ENCODE data around the gene TM9SF4.

Gene TM9SF4

GRCh38 chr20:32193996-32194395, 84.5 kb downstream of the TM9SF4 start:
- TF ChIP-seq, protein P1, sequence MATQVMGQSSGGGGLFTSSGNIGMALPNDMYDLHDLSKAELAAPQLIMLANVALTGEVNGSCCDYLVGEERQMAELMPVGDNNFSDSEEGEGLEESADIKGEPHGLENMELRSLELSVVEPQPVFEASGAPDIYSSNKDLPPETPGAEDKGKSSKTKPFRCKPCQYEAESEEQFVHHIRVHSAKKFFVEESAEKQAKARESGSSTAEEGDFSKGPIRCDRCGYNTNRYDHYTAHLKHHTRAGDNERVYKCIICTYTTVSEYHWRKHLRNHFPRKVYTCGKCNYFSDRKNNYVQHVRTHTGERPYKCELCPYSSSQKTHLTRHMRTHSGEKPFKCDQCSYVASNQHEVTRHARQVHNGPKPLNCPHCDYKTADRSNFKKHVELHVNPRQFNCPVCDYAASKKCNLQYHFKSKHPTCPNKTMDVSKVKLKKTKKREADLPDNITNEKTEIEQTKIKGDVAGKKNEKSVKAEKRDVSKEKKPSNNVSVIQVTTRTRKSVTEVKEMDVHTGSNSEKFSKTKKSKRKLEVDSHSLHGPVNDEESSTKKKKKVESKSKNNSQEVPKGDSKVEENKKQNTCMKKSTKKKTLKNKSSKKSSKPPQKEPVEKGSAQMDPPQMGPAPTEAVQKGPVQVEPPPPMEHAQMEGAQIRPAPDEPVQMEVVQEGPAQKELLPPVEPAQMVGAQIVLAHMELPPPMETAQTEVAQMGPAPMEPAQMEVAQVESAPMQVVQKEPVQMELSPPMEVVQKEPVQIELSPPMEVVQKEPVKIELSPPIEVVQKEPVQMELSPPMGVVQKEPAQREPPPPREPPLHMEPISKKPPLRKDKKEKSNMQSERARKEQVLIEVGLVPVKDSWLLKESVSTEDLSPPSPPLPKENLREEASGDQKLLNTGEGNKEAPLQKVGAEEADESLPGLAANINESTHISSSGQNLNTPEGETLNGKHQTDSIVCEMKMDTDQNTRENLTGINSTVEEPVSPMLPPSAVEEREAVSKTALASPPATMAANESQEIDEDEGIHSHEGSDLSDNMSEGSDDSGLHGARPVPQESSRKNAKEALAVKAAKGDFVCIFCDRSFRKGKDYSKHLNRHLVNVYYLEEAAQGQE (IDR thresholded peaks at IDR 0.05; ENCODE audit: low read depth): no peak
- no peak for TF ChIP-seq ZBTB7A (IDR thresholded peaks at IDR 0.05; ENCODE audit: low read depth)
- no peak for TF ChIP-seq EP300 (IDR thresholded peaks at IDR 0.05; ENCODE audit: borderline replicate concordance)

- TF ChIP-seq TEAD4 (IDR thresholded peaks at IDR 0.05) (no peak), NFIC (IDR thresholded peaks at IDR 0.05) (no peak), TCF12 (IDR thresholded peaks at IDR 0.05; ENCODE audit: low read depth) (no peak), MAX (IDR thresholded peaks at IDR 0.05) (no peak), YY1 (IDR thresholded peaks at IDR 0.05; ENCODE audit: low read depth) (no peak), TAF1 (IDR thresholded peaks at IDR 0.05; ENCODE audit: low read depth) (no peak), RAD21 (IDR thresholded peaks at IDR 0.05; ENCODE audit: low read depth) (no peak), ZBTB7A (IDR thresholded peaks at IDR 0.05; ENCODE audit: low read depth) (no peak), EP300 (IDR thresholded peaks at IDR 0.05; ENCODE audit: borderline replicate concordance) (no peak), CEBPB (IDR thresholded peaks at IDR 0.05) (no peak), EGR1 (IDR thresholded peaks at IDR 0.05) (no peak), CREB1 (IDR thresholded peaks at IDR 0.05; ENCODE audit: low read depth) (no peak), FOXM1 (IDR thresholded peaks at IDR 0.05; ENCODE audit: borderline replicate concordance, low read depth) (no peak)
- TF ChIP-seq, protein P1 (IDR thresholded peaks at IDR 0.05; ENCODE audit: low read depth): no peak
- TF ChIP-seq, protein P2, sequence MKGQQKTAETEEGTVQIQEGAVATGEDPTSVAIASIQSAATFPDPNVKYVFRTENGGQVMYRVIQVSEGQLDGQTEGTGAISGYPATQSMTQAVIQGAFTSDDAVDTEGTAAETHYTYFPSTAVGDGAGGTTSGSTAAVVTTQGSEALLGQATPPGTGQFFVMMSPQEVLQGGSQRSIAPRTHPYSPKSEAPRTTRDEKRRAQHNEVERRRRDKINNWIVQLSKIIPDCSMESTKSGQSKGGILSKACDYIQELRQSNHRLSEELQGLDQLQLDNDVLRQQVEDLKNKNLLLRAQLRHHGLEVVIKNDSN (IDR thresholded peaks at IDR 0.05): no peak
Measured at GRCh38 chr20:32195581-32195980, 86.1 kb downstream of the TM9SF4 start.

DNA sequence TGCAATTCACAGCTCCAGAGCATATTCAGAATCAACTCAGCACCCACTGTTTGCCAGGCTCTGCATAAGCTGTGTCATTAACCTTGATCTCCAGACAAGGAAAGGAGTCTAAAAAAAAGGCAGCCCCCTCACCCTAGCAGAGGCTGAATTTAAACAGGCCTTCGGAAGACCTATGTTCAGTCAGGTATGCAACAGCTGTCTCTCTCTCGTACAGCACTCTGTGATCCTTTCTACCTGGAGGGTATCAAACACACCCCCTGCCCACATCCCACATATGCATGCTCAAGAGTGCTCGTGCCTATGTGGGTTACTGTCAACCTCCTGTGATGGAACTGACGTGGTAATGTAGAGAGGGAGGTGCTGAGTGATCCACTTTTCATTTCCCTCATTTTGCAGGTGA, 89.5 kb downstream of the TM9SF4 start:
- TF ChIP-seq ZBTB7A (IDR thresholded peaks at IDR 0.05; ENCODE audit: low read depth) (no peak), FOXM1 (IDR thresholded peaks at IDR 0.05; ENCODE audit: borderline replicate concordance, low read depth) (no peak), YY1 (IDR thresholded peaks at IDR 0.05; ENCODE audit: low read depth) (no peak), MAX (IDR thresholded peaks at IDR 0.05) (no peak), NFIC (IDR thresholded peaks at IDR 0.05) (no peak), EGR1 (IDR thresholded peaks at IDR 0.05) (no peak), EP300 (IDR thresholded peaks at IDR 0.05; ENCODE audit: borderline replicate concordance) (no peak), TEAD4 (IDR thresholded peaks at IDR 0.05) (no peak), CEBPB (IDR thresholded peaks at IDR 0.05) (no peak), CREB1 (IDR thresholded peaks at IDR 0.05; ENCODE audit: low read depth) (no peak), TAF1 (IDR thresholded peaks at IDR 0.05; ENCODE audit: low read depth) (no peak)

DNA sequence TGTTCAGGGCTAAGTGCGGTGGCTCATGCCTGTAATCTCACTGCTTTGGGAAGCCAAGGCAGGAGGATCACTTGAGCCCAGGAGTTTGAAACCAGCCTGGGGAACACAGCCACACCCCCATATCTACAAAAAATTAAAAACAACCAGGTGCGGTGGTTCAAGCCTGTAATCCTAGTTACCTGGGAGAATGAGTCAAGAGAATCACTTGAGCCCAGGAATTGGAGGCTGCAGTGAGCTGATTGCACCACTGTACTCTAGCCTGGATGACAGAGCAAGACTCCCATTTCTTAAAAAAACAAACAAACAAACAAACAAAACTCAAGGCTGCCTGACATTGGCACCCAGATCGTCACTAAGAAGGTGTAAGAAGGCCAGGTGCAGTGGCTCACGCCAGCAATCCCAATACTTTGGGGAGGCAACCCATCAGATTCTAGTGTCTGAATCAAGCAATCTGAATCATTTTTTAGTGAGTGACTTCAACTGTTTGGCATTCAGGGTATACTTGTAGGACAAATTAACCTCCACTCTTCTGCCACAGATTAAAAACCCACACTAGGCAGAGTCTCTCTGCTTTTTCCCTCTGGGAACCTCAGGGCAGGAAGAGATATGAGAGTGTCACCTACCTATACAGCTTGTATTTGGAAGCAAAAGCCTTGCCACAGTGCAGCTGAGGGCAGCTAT, 91.9 kb downstream of the TM9SF4 start:
- no peak for TF ChIP-seq EGR1 (IDR thresholded peaks at IDR 0.05)
- TF ChIP-seq TEAD4 (IDR thresholded peaks at IDR 0.05): no peak
- TF ChIP-seq NFIC (IDR thresholded peaks at IDR 0.05): no peak

DNA sequence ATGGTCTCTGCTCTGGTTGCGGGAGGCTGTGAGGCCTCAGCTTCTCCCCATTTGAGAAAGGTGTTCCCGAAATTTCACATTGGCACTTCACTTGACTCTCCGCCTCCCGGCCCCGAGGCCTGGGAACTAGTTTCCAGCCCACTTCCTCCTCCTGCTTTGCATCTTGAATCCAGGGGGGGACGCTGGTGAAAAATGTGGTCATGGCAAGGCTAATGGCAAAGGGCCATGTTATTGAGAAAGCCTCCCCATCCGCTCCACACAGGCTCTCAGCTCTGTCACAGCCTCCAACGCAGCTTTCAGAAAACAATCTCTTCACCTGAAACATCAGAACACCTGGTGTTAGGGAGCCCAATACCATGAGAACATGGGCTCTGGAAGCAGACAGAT, 92.5 kb downstream of the TM9SF4 start:
- TF ChIP-seq, protein P1 (IDR thresholded peaks at IDR 0.05; ENCODE audit: low read depth): no peak
- TF ChIP-seq CEBPB (IDR thresholded peaks at IDR 0.05): no peak
- no peak for TF ChIP-seq YY1 (IDR thresholded peaks at IDR 0.05; ENCODE audit: low read depth)
- TF ChIP-seq ZBTB7A (IDR thresholded peaks at IDR 0.05; ENCODE audit: low read depth): no peak
- TF ChIP-seq TAF1 (IDR thresholded peaks at IDR 0.05; ENCODE audit: low read depth): no peak
- no peak for TF ChIP-seq MAX (IDR thresholded peaks at IDR 0.05)
- TF ChIP-seq FOXM1 (IDR thresholded peaks at IDR 0.05; ENCODE audit: borderline replicate concordance, low read depth): no peak
- no peak for TF ChIP-seq CREB1 (IDR thresholded peaks at IDR 0.05; ENCODE audit: low read depth)
- no peak for TF ChIP-seq EP300 (IDR thresholded peaks at IDR 0.05; ENCODE audit: borderline replicate concordance)
- no peak for TF ChIP-seq TCF12 (IDR thresholded peaks at IDR 0.05; ENCODE audit: low read depth)
- TF ChIP-seq, protein P2 (IDR thresholded peaks at IDR 0.05): no peak

Data from Ishikawa (cell line).